Rectal smooth muscle tissue (tissue), 1 donor: ENCODE measurements around the gene KIF21B.
"Not testable (repeated sequence)": the region's sequence is repeated elsewhere in the genome, so short reads cannot be mapped to it uniquely, and the experiment has no call there.

Experiments
- H3K27ac ChIP-seq: one replicate; pipeline ENCODE4 v1.7.0; 2013; ENCODE audit warnings: low read depth, low read length, inconsistent platforms
- H3K27me3 ChIP-seq: one replicate; pipeline ENCODE4 v1.7.0; 2013; ENCODE audit warnings: low read length; ENCODE audit not compliant: control insufficient read depth, insufficient read depth
- H3K36me3 ChIP-seq: one replicate; pipeline ENCODE4 v1.7.0; 2013; ENCODE audit warnings: low read length; ENCODE audit not compliant: control insufficient read depth, insufficient read depth
- H3K4me1 ChIP-seq: one replicate; pipeline ENCODE4 v1.7.0; 2013; ENCODE audit warnings: low read length; ENCODE audit not compliant: control insufficient read depth, insufficient read depth
- H3K4me3 ChIP-seq: one replicate; pipeline ENCODE4 v1.7.0; 2013; ENCODE audit warnings: low read length
- H3K9ac ChIP-seq: one replicate; pipeline ENCODE4 v1.7.0; 2013; ENCODE audit warnings: low read length

KIF21B gene

GRCh38 chr1:200969726-200970561 lies 53.6 kb downstream of the KIF21B start:
- Histone ChIP-seq H3K27me3 (no peaks in the 10 kb centered on the region), H3K9ac (no peak overlapping the region), H3K27ac (no peak overlapping the region)

GRCh38 chr1:200968469-200969410 lies 54.8 kb downstream of the KIF21B start:
- H3K9ac ChIP-seq: no peak overlapping the region
- H3K4me1 ChIP-seq: no peaks in the 10 kb centered on the region
- H3K36me3 ChIP-seq: no peaks in the 10 kb centered on the region
- H3K27me3 ChIP-seq: no peaks in the 10 kb centered on the region
- no peak overlapping the region for H3K27ac ChIP-seq
- H3K4me3 ChIP-seq: no peak overlapping the region

More at GRCh38 chr1:200969726-200970561, 53.6 kb downstream of the KIF21B start:
- no peaks in the 10 kb centered on the region for H3K4me1 ChIP-seq
- no peak overlapping the region for H3K4me3 ChIP-seq
- H3K36me3 ChIP-seq: no peaks in the 10 kb centered on the region

- Histone ChIP-seq H3K9ac (no peak overlapping the region), H3K4me3 (no peak overlapping the region), H3K27ac (no peak overlapping the region), H3K4me1 (no peaks in the 10 kb centered on the region), H3K27me3 (no peaks in the 10 kb centered on the region), H3K36me3 (no peaks in the 10 kb centered on the region)
Measured at GRCh38 chr1:200967693-200968468, 55.6 kb downstream of the KIF21B start.

GRCh38 chr1:200966934-200967333 lies 56.6 kb downstream of the KIF21B start:
- Histone ChIP-seq H3K27ac (no peak overlapping the region), H3K27me3 (no peaks in the 10 kb centered on the region), H3K36me3 (no peaks in the 10 kb centered on the region), H3K9ac (no peak overlapping the region), H3K4me1 (no peaks in the 10 kb centered on the region), H3K4me3 (no peak overlapping the region)

- Histone ChIP-seq H3K4me1 (no peaks in the 10 kb centered on the region), H3K36me3 (no peaks in the 10 kb centered on the region), H3K9ac (no peak overlapping the region), H3K27ac (no peak overlapping the region), H3K27me3 (no peaks in the 10 kb centered on the region), H3K4me3 (no peak overlapping the region)
Measured at GRCh38 chr1:200965111-200965805, 58.3 kb downstream of the KIF21B start.

- H3K27ac ChIP-seq, H3K9ac ChIP-seq, H3K36me3 ChIP-seq, H3K27me3 ChIP-seq, H3K4me3 ChIP-seq, H3K4me1 ChIP-seq: not testable (repeated sequence)
Measured at GRCh38 chr1:200963888-200964287, 59.6 kb downstream of the KIF21B start.

- Histone ChIP-seq H3K4me3 (no peak overlapping the region), H3K4me1 (no peaks in the 10 kb centered on the region), H3K27me3 (no peaks in the 10 kb centered on the region), H3K27ac (no peak overlapping the region), H3K36me3 (no peaks in the 10 kb centered on the region), H3K9ac (no peak overlapping the region)
Measured at GRCh38 chr1:200963076-200963475, 60.4 kb downstream of the KIF21B start.

- Histone ChIP-seq H3K27ac (no peak overlapping the region), H3K4me1 (no peaks in the 10 kb centered on the region), H3K36me3 (no peaks in the 10 kb centered on the region), H3K9ac (no peak overlapping the region), H3K27me3 (no peaks in the 10 kb centered on the region), H3K4me3 (no peak overlapping the region)
Measured at GRCh38 chr1:200962631-200963030, 60.9 kb downstream of the KIF21B start.

- H3K27ac ChIP-seq, H3K36me3 ChIP-seq, H3K4me1 ChIP-seq, H3K9ac ChIP-seq, H3K27me3 ChIP-seq, H3K4me3 ChIP-seq: not testable (repeated sequence)
Measured at GRCh38 chr1:200962151-200962550, 61.4 kb downstream of the KIF21B start.

GRCh38 chr1:200960948-200961340 lies 62.6 kb downstream of the KIF21B start:
- Histone ChIP-seq H3K9ac (no peak overlapping the region), H3K4me3 (no peak overlapping the region), H3K27me3 (no peaks in the 10 kb centered on the region)

GRCh38 chr1:200960236-200960947 lies 63.1 kb downstream of the KIF21B start:
- Histone ChIP-seq H3K36me3 (no peaks in the 10 kb centered on the region), H3K4me1 (no peaks in the 10 kb centered on the region), H3K27me3 (no peaks in the 10 kb centered on the region), H3K4me3 (no peak overlapping the region), H3K27ac (no peak overlapping the region), H3K9ac (no peak overlapping the region)

More at GRCh38 chr1:200960948-200961340, 62.6 kb downstream of the KIF21B start:
- Histone ChIP-seq H3K36me3 (no peaks in the 10 kb centered on the region), H3K27ac (no peak overlapping the region), H3K4me1 (no peaks in the 10 kb centered on the region)
